ENCODE results near the gene SBF2.

DNA sequence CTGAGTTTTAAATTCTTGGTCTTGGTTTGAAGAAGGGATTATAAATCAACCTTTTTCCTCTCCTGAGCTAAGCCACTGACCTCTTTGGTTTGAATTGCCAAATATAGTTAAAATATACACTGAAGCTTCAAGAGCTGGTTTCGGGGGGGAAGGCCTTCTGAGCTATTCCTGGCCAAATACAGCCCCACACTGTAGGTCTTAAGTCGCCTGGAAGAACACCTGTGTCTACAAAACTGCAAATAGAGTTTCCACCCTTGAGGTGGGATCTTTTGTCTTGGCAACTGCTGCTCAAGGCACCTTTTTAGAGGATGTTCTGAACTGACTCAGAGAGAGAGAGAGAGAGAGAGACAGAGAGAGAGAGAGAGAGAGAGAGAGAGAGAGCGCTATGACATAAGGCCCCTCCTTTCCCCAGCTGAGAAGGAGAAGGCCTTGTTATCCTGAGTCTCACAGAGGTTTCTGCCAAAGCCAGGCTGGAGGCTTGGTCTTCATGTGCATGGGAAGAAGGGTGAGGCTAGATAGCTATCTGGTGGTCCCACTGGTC, 16.4 kb upstream of the SBF2 start:
- TF ChIP-seq, protein P1, sequence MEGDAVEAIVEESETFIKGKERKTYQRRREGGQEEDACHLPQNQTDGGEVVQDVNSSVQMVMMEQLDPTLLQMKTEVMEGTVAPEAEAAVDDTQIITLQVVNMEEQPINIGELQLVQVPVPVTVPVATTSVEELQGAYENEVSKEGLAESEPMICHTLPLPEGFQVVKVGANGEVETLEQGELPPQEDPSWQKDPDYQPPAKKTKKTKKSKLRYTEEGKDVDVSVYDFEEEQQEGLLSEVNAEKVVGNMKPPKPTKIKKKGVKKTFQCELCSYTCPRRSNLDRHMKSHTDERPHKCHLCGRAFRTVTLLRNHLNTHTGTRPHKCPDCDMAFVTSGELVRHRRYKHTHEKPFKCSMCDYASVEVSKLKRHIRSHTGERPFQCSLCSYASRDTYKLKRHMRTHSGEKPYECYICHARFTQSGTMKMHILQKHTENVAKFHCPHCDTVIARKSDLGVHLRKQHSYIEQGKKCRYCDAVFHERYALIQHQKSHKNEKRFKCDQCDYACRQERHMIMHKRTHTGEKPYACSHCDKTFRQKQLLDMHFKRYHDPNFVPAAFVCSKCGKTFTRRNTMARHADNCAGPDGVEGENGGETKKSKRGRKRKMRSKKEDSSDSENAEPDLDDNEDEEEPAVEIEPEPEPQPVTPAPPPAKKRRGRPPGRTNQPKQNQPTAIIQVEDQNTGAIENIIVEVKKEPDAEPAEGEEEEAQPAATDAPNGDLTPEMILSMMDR (IDR thresholded peaks at IDR 0.05): no peak
- TF ChIP-seq POLR2A (IDR thresholded peaks at IDR 0.05): no peak

Data from esophagus squamous epithelium (tissue), 4 donors.